Muscle of leg (tissue), 16 donors: ENCODE data around the gene HS3ST6. TPM values are rescaled to one million over a fixed set of nuclear protein-coding genes. Genes with fewer than 3 reads are reported as not detected.
"Not testable (repeated sequence)": the region's sequence is repeated elsewhere in the genome, so short reads cannot be mapped to it uniquely, and the experiment has no call there.

ENCODE experiments used
- DNase-seq: peaks from one replicate; pipeline ENCODE4 v3.0.0; 2013
- H3K27ac ChIP-seq: one replicate; pipeline ENCODE4 v1.5.1; 2013; ENCODE audit warnings: mild to moderate bottlenecking, low read length, control low read depth
- H3K27me3 ChIP-seq: one replicate; pipeline ENCODE4 v1.6.1; 2013; ENCODE audit warnings: low read length; ENCODE audit not compliant: control insufficient read depth, insufficient read depth
- H3K36me3 ChIP-seq: one replicate; pipeline ENCODE4 v1.6.1; 2013; ENCODE audit warnings: low read length; ENCODE audit not compliant: control insufficient read depth, insufficient read depth
- H3K4me1 ChIP-seq: one replicate; pipeline ENCODE4 v1.6.1; 2013; ENCODE audit warnings: low read length; ENCODE audit not compliant: control insufficient read depth, insufficient read depth
- H3K4me3 ChIP-seq: one replicate; pipeline ENCODE4 v1.5.1; 2013; ENCODE audit warnings: low read length, control low read depth
- H3K9me3 ChIP-seq: replicated peaks from 2 replicates; pipeline ENCODE4 v1.6.1; 2013; ENCODE audit warnings: low read depth, low read length; ENCODE audit not compliant: control insufficient read depth
- WGBS: methylation state at CpG from one replicate; pipeline ENCODE4 v1.1.5; 2013; ENCODE audit warnings: missing lambda C conversion rate; ENCODE audit not compliant: insufficient coverage; 5-methylcytosine and 5-hydroxymethylcytosine counted together
- long read RNA-seq, 11 donors: transcript quantifications; one replicate each; lab custom pipeline, GENCODE V29; 2026
- polyA plus RNA-seq, 8 donors: library from polyadenylated mRNA; unstranded; fragments of 120-200 nt; gene quantifications; one replicate each; pipeline versions ENCODE4 v1.2.1 to v1.2.3, GENCODE V29; 2013; ENCODE audit warnings: inconsistent platforms in 1 of 8, low replicate concordance in 1 of 8; ENCODE audit not compliant: insufficient read length in 8 of 8, insufficient read depth in 1 of 8
- total RNA-seq: library from RNA; stranded (reverse); fragments of 120-200 nt; gene quantifications from one replicate; pipeline ENCODE4 v1.2.4, GENCODE V29; 2013

Gene HS3ST6
- total RNA-seq: not detected
- polyA plus RNA-seq: 1 to 10 TPM in 1 of 8 donors, not detected in 7; 1.7 TPM
- long read RNA-seq, donor 1: 0 reads
- long read RNA-seq, donor 2: 0 reads
- long read RNA-seq, donor 3: 0 reads
- long read RNA-seq, donor 4: 0 reads
- long read RNA-seq, donor 5: 0 reads
- long read RNA-seq, donor 6: 0 reads
- long read RNA-seq, donor 7: 0 reads
- long read RNA-seq, donor 8: 0 reads
- long read RNA-seq, donor 9: 0 reads
- long read RNA-seq, donor 10: 0 reads
- long read RNA-seq, donor 11: 0 reads

DNA sequence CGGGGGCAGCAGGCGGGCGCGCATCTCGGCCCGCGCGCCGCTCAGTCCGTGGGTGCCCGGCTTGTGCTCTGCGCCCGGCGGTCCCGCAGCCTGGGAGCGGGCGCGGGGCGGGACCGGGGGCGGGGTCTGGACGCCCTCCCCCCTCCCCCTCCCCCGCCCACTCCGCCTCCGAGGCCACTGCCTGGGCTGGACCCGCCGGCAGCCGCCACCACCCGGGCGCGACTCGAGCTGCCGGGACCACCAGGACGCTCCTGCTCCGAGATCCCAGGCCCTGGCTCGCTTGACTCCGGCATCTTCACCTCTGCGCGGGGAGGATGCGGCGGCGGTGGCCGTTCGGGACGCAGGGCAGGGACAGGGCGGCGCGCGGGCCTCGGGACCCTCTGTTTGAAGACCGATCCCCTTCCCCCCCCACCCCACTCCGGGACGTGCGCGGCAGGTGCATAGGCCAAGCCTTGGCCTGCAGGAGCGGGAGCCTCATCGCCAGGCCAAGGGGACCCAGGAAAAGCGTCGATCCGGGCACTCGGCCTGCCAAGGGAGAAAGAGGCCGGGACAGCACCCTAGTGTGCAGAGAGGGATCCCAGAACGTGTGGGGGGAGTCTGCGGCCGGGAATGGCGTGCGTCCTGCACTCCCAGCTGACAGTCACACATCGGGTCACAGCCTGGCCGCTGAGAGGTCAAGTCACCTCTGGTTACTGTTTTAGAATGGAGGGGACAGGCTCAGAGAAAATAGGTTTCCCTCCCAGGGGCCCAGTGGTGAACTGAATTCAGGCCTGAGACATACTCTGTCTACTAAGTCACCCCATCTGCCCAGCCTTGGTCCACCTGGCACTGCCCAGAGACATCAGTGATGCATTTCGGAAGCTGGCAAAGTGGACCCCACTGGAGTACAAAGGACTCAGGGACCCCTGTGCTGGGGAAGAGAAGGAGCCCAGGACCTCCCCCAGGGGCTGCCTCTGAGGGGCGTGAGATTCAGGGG is at the start of gene HS3ST6:
TSS of gene HS3ST6 (minus strand) at position 65 of the 976 bp plus-strand sequence. CDS start 92 bp downstream, outside the sequence.
- Histone ChIP-seq H3K4me1 (peaks cover 19% of the 10 kb centered on the region), H3K9me3 (no peaks in the 10 kb centered on the region), H3K4me3 (no peak within 1 kb of the TSS), H3K36me3 (no peaks in the 10 kb centered on the region), H3K27ac (no peak within 1 kb of the TSS), H3K27me3 (peaks cover 94% of the 10 kb centered on the region)
- no peak for DNase-seq
- 2% methylated on average over 53 of the region's 71 CpGs for WGBS

GRCh38 chr16:1966460-1966859 is 48.2 kb upstream of the HS3ST6 start, which contains the start of gene RNF151:
Gene RNF151, plus strand, starts transcription at chr16:1966856. Its CDS starts 26 bp downstream, at chr16:1966882.
- H3K4me3 ChIP-seq: peak within 1 kb of the TSS; percentile 93
- 92% methylated on average over 4 of the region's 6 CpGs for WGBS
- no peaks in the 10 kb centered on the region for H3K27me3 ChIP-seq
- H3K36me3 ChIP-seq: peaks cover 24% of the 10 kb centered on the region
- H3K27ac ChIP-seq: peak within 1 kb of the TSS; percentile 97
- no peaks in the 10 kb centered on the region for H3K9me3 ChIP-seq
- H3K4me1 ChIP-seq: peaks cover 29% of the 10 kb centered on the region
- no peak for DNase-seq

GRCh38 chr16:1965396-1966001 is 47.3 kb upstream of the HS3ST6 start:
- Histone ChIP-seq H3K9me3 (no peaks in the 10 kb centered on the region), H3K36me3 (peaks cover 32% of the 10 kb centered on the region), H3K27ac (peak overlapping the region; percentile 97), H3K4me1 (peaks cover 30% of the 10 kb centered on the region), H3K4me3 (peak overlapping the region; percentile 93), H3K27me3 (no peaks in the 10 kb centered on the region)
- no peak for DNase-seq
- WGBS: 19% methylated on average over 24 of the region's 24 CpGs

DNA sequence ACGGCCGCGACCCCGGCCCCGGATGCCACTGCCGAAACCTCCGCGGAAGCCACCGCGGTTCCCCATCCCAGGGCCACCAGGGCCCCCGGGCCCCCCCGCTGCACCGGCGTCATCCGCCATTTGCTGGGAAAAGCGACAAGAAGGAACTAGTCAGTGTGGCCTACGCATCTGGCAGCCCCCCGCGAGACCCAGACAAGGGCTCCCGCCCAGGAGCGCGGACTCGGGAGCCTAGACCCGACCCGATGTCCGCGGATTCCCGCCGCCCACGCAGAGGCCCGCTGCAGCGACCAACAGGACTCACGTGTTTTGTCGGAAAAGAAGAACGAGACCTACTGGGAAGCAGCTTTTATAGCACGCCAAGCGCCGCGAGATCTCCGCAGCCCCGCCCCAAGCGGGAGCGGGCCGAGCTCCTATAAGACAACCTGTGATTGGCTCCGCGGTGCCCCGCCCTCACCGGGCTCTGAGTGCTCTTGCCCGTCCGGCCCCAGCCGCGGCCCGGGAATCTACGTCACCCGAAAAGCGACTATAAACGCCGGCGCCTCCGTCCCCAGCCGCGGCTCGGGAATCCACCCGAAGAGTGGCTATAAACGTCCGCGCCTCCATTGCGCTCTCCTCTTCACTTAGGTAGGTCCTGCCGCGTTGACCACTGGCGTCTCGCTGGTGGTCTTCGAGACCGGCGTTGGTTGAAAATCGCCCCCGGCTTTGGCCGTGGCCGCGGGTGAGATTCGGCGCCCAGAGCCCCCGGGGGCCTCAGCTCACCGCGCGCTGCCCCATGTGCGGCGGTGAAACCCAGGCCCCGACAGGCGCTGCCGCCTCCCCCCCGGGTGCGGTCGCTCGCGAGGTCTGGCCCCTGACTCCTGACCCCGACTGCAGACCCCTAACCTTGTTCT is 46.5 kb upstream of the HS3ST6 start, which contains the start of gene RPS2:
TSS of gene RPS2 (minus strand) at position 321 of the 890 bp plus-strand sequence. CDS start at position 120, 201 bp downstream.
- H3K4me1 ChIP-seq: peaks cover 36% of the 10 kb centered on the region
- peak within 1 kb of the TSS; percentile 93 for H3K4me3 ChIP-seq
- DNase-seq: peak; percentile 99
- H3K27ac ChIP-seq: peak within 1 kb of the TSS; percentile 97
- WGBS: 0% methylated on average over 92 of the region's 97 CpGs
- peaks cover 33% of the 10 kb centered on the region for H3K36me3 ChIP-seq
- H3K27me3 ChIP-seq: no peaks in the 10 kb centered on the region
- no peaks in the 10 kb centered on the region for H3K9me3 ChIP-seq

DNA sequence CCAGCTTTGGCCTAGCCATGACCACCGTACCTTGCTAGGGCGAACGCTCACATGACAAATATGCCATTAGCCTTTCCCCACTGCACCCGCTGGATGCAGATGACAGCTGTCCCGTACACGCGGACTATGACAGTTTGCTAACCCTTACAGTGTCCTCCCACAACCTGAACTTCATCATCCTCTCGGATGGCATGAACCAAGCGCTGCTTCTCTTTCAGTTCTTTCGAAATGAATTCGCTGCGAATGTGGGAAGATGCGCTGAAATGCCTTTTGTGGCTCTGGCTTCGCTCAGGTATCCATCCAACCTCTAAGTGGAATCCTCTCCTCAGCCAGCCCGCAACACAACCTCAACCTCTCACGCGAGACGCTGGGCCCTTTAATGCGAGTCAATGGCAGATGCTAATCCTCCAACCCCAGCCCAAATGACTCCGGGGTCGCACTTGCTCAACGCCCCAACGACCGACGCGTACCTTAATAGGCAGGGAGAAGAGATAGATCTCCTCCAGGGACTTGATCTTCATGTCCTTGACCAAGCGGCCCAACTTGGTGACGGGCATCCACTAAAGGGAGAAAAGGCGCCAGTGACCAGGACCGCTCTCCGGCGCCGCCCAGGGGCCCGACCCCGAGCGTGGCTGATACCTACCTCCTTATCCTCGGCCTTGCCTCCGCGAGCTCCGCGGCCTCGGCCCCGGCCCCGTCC is 45.7 kb upstream of the HS3ST6 start:
- peaks cover 38% of the 10 kb centered on the region for H3K4me1 ChIP-seq
- 5% methylated on average over 29 of the region's 44 CpGs for WGBS
- peak overlapping the region; percentile 93 for H3K4me3 ChIP-seq
- H3K27me3 ChIP-seq: no peaks in the 10 kb centered on the region
- peaks cover 33% of the 10 kb centered on the region for H3K36me3 ChIP-seq
- DNase-seq: peak; percentile 50
- H3K27ac ChIP-seq: peak overlapping the region; percentile 96
- H3K9me3 ChIP-seq: no peaks in the 10 kb centered on the region

DNA sequence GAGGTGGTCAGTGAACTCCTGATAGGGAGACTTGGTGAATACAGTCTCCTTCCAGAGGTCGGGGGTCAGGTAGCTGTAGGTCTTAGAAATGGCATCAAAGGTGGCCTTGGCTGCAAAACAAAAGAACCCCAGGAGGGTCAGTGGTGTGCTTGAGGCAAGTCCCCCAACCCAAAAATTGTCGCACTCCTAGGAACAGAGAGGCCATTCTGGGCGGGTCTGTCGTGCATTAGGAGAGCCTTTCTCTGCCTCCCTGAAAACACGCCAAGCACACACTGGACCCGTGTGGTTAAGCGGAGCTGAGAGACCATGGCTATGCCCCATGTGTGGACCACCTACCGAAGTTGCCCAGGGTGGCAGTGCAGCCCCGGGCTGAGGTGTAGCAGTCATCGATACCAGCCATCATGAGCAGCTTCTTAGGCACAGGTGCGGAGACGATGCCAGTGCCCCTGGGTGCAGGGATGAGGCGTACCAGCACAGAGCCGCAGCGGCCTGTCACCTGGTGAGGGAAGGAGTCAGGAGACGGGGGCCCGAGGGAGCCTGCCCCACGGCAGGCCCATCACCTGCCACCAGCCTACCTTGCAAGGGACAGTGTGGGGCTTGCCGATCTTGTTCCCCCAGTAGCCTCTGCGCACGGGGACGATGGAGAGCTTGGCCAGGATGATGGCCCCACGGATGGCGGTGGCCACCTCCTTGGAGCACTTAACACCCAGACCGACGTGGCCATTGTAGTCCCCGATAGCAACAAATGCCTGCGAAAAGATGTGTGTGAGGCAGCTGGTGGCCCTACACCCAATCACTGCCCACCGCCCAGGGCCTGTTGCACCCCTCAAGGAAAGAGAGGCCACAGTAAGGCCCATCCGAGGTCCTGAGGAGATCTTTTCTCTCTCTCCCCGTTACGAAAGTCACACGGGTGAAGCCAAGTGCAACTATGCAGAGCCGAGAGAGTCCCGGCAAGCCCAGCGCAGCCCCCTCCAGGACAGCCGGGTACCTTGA is 44.2 kb upstream of the HS3ST6 start:
- not testable (repeated sequence) for DNase-seq, H3K27me3 ChIP-seq, H3K27ac ChIP-seq, H3K4me3 ChIP-seq, H3K9me3 ChIP-seq
- Histone ChIP-seq H3K4me1 (peaks cover 42% of the 10 kb centered on the region), H3K36me3 (peaks cover 33% of the 10 kb centered on the region)
- WGBS: 80% methylated on average over 13 of the region's 37 CpGs

- Histone ChIP-seq H3K27ac (no peak overlapping the region), H3K4me3 (no peak overlapping the region), H3K9me3 (no peaks in the 10 kb centered on the region), H3K36me3 (peaks cover 33% of the 10 kb centered on the region), H3K27me3 (no peaks in the 10 kb centered on the region), H3K4me1 (peaks cover 42% of the 10 kb centered on the region)
- no peak for DNase-seq
- 50% methylated on average over 3 of the region's 6 CpGs for WGBS
These were observed 43.4 kb upstream of the HS3ST6 start for GRCh38 chr16:1961651-1962067.
